ENCODE results near the gene CABP7.

The CABP7 gene

DNA sequence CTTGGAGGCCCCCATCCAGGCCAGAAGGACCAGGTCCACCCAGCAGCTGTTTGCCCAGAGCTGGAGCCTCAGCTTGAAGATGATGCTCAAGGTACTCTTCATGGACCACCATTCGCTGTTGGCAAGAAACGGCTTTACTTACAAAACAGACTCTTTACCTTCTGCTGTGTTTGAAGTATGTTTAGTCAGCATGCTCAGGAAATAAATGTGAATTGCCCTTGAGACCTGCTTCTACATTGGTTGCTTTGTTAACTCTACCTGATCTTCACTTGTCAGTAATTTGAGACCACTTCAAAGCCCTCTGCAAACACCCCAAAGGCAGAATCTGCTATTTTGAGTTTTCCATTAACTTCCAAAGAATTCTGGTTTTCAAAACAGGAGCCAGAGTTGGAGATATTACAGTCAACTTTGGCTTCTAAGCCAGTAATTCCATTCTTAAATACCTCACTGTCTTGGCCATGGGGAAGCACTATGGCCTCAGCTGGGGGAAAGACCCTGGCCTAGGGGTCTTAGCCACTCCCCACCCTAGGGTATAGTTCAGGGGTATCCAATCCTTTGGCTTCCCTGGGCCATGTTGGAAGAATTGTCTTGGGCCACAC, 50.0 kb downstream of the CABP7 start:
- no peak for TF ChIP-seq POLR2A (IDR thresholded peaks at IDR 0.05; ENCODE audit: low read depth, low read length)
- no peak for TF ChIP-seq TAF1 (IDR thresholded peaks at IDR 0.05; ENCODE audit: borderline replicate concordance, low read depth, low read length)
- no peak for TF ChIP-seq POLR2AphosphoS5 (IDR thresholded peaks at IDR 0.05; ENCODE audit: low read depth, low read length)
- no peak for FAIRE-seq
- DNase-seq (ENCODE audit: insufficient read length): no peak

DNA sequence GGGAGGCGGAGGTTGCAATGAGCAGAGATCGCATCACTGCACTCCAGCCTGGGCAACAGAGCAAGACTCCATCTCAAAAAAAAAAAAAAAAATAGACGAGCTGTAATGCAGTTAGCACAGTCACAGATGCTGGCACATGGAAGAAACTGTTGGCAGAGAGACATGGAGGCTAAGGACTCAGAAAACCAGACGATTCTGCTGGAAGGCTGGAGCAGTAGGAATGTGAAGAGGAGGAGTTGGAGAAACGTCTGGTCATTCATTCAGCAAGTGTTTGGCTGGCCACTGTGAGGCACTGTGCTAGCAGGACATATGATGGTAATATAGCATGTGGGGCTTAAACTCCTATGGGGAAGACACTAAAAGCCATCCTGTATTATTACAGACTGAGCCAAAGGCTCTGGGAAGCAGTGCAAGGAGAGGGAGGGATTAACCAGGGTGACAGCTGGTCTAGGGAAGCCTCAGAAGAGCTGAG, 52.4 kb downstream of the CABP7 start:
- TF ChIP-seq POLR2A (IDR thresholded peaks at IDR 0.05; ENCODE audit: low read depth, low read length) (no peak), TAF1 (IDR thresholded peaks at IDR 0.05; ENCODE audit: borderline replicate concordance, low read depth, low read length) (no peak), POLR2AphosphoS5 (IDR thresholded peaks at IDR 0.05; ENCODE audit: low read depth, low read length) (no peak)
- FAIRE-seq (no peak), DNase-seq (ENCODE audit: insufficient read length) (no peak)

DNA sequence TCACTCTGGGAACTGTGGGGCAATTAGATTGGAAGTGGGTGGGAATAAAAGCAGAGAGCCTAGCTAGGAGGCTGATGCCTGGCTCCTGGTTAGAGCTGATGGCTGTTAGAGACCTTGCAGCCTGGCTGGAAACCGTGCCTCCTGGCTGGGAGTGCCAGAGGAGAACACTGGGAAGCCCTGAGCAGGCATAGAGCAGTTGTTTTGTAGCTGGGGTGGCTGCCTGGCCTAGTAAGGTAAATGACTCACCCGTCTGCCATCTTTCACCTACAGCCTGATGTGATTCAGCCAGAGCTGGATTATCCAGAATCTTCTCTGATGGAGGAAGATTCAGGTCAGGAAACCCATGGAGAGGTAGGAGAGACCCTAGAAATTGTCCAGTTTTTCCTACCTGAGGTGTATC, 53.4 kb downstream of the CABP7 start:
- FAIRE-seq (no peak), DNase-seq (ENCODE audit: insufficient read length) (no peak)
- TF ChIP-seq POLR2AphosphoS5 (IDR thresholded peaks at IDR 0.05; ENCODE audit: low read depth, low read length) (no peak), TAF1 (IDR thresholded peaks at IDR 0.05; ENCODE audit: borderline replicate concordance, low read depth, low read length) (no peak), POLR2A (IDR thresholded peaks at IDR 0.05; ENCODE audit: low read depth, low read length) (no peak)

DNA sequence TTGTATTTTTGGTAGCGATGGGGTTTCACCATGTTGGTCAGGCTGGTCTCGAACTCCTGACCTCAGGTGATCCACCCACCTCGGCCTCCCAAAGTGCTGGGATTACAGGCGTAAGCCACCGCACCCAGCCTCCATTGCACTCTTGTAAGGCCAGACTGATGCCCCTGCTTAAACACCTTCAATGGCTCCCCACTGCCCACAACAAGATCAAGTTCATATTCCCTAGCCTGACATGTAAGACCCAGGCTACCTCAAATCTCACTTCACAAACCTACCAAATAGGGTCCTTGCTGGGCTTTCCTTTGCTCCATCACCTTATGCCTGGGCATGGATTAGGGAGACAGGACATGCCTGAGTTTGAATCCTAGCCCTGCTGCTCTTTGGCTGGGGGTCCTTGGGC, 60.4 kb downstream of the CABP7 start:
- no peak for FAIRE-seq
- TF ChIP-seq TAF1 (IDR thresholded peaks at IDR 0.05; ENCODE audit: borderline replicate concordance, low read depth, low read length): no peak
- no peak for TF ChIP-seq POLR2AphosphoS5 (IDR thresholded peaks at IDR 0.05; ENCODE audit: low read depth, low read length)
- TF ChIP-seq POLR2A (IDR thresholded peaks at IDR 0.05; ENCODE audit: low read depth, low read length): no peak

DNA sequence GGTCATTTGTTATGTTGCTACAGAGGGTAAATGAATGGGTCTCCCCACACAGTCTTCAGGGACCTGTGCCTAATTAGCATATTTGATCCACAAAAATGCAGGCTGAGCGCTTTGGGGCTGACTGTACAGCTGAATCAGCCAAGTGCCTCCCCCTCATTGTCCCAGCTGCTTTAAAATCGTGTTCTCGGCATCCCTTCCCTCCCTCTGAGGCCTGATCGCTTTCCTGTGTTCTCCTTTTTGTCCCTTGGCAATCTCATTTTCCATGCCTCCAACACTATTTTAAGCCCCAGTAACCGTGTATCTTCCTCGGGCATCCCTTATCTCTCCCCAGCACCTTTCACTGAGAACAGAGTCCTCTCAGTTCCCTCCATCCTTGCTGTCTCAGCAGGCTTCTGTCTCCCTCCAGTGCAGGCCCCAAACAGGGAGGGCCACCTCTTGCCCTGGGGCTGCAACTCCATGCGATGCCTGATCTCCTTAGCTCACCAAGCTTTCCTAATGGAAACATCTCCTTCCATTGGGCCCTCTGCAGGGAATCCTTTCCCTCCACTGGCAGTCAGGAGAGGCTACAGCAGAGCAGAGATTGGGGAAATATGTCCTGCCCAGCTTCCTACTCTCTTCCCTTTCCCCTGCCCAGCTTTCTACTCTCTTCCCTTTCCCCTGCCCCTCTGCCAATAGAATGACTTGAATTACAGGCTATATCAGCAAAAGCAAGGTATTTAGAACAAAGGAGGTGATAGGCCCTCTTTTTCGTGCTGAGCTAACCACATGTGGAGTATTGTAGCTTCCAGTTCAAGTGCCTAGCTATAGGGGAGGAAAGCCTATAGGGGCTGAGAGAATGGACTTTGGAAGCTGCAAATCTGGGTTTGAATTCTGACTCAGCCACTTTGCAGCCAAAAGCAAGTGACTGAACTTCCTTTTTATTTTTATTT, 61.2 kb downstream of the CABP7 start:
- TF ChIP-seq POLR2A (IDR thresholded peaks at IDR 0.05; ENCODE audit: low read depth, low read length) (no peak), TAF1 (IDR thresholded peaks at IDR 0.05; ENCODE audit: borderline replicate concordance, low read depth, low read length) (no peak), POLR2AphosphoS5 (IDR thresholded peaks at IDR 0.05; ENCODE audit: low read depth, low read length) (no peak)
- no peak for FAIRE-seq

More for the DNA sequence above, 60.4 kb downstream of the CABP7 start:
- DNase-seq (ENCODE audit: insufficient read length): no peak

More for the DNA sequence above, 61.2 kb downstream of the CABP7 start:
- no peak for DNase-seq (ENCODE audit: insufficient read length)

All from GM12892 (cell line).